Measurements from ENCODE around the gene EN1. TPM values are rescaled to one million over a fixed set of nuclear protein-coding genes. Genes with fewer than 3 reads are reported as not detected.

The EN1 gene
- total RNA-seq, 2 donors from 2014 or later = not detected

DNA sequence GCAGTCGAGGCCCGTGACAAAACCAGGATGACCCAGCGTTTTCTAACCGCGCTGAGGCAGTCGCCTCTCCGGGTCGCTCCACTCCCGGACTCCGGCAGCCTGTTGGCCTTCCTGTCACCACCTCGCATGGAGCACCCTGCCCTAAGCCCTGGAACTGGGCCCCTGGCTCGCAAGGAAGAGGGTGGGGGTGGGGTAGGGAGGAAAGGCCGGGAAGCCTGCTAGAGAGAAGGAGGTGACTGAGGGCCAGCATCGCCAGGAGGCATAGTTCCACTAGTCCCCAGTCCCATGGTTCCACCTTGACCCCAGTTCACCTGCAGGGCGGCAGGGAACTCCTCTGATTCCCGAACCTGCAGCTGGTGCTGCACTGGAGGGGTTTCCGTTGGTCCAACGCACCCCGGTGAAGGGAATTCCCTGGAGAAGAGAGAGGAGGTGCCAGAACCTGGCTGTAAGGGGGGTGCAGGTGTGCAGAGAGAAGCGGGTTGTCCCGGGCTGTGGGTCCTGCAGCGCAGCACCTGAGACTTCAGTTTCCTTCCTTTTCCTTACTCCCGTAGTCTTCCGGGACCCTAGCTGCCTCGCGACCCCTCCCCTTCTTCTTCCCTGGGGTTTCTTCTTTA lies 11.8 kb upstream of the EN1 start:
- no peak for TF ChIP-seq CTCF (IDR thresholded peaks at IDR 0.05)
- no peaks in the 10 kb centered on the region for H3K9me3 ChIP-seq
- no peak overlapping the region for H3K4me3 ChIP-seq
- H3K4me1 ChIP-seq = peaks cover 0 to 40% of the 10 kb centered on the region in 2 donors
- no peak overlapping the region for H3K27ac ChIP-seq
- DNase-seq (ENCODE audit: low spot score) = no peak
- H3K27me3 ChIP-seq = peaks cover 42 to 56% of the 10 kb centered on the region in 2 donors
- H3K36me3 ChIP-seq = no peaks in the 10 kb centered on the region

DNA sequence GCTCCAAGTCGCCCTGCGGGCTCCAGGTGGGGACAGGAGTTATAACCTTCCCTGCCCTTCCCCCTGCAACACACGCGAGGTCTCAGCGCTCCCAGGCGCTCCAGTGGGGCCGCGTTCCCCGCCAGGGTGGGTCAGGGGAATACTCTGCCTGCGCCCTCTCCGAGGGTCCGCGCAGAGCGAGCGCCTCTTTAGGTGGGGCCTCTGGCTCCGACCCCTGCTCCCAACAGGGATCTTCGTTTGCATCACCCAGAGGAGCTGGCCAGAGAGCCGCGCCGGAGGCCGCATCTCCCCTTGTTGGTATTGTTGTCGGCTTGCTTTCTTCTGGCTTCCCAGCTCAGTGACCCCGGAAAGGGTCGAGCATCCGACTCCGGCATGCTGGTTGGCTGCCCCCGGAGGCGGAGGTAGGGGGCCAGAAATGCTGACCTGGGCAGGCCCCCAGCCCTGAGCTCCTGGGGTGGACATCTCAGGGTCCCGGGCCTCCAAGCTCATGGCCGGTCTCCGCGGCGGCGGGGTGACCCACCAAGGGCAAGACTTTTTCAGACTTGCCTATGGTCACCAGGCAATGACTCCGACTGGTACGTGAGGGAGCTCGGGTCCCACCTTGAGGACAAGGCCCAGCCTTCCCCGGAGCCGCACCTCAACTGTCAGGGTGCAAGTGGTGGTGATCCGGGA lies 11.2 kb upstream of the EN1 start:
- Histone ChIP-seq H3K4me3 (no peak overlapping the region), H3K36me3 (no peaks in the 10 kb centered on the region), H3K9me3 (no peaks in the 10 kb centered on the region), H3K4me1 (peaks cover 0 to 47% of the 10 kb centered on the region in 2 donors), H3K27me3 (peaks cover 48 to 62% of the 10 kb centered on the region in 2 donors), H3K27ac (no peak overlapping the region)
- DNase-seq (ENCODE audit: low spot score) = no peak
- no peak for TF ChIP-seq CTCF (IDR thresholded peaks at IDR 0.05)

- Histone ChIP-seq H3K4me1 (peaks cover 0 to 47% of the 10 kb centered on the region in 2 donors), H3K27me3 (peaks cover 51 to 69% of the 10 kb centered on the region in 2 donors), H3K4me3 (no peak overlapping the region), H3K27ac (no peak overlapping the region), H3K9me3 (no peaks in the 10 kb centered on the region), H3K36me3 (no peaks in the 10 kb centered on the region)
- no peak for DNase-seq (ENCODE audit: low spot score)
- TF ChIP-seq CTCF (IDR thresholded peaks at IDR 0.05) = no peak
These were observed 10.4 kb upstream of the EN1 start for GRCh38 chr2:118857677-118858484.

DNA sequence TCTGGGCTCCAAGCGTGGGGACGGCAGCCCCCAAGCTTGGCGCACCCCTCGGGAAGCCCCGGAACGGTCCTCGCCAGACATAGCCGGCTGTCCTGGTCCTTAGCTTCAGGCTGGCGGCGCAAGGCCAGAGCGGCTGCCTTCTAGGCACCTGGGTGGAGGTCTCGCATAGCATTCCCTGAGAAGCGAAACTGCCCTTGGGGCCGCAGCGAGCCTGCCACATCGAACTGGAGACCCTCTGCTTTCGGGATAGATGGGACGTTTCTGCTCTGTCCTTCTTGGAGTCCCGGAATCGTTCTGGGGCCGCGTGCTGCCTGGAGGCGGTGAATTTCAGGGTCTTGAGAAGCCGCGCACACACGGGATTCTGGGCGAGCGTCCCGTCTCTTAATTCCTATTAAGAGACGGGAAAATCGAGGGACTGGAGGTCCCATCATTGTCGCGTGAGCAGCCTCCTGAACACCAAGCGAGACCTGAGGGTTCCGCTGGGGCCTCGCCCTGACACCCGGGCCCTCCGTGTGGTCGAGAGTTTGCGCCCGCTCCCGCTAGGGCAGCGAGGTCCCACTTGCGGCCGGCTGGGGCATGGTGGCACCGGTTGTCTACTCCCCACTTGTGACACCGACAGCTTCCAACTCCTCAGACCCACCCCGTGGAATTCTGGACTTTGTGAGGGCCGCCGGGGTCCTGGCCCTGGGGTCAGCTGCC lies 9.7 kb upstream of the EN1 start:
- TF ChIP-seq CTCF (IDR thresholded peaks at IDR 0.05) = no peak
- Histone ChIP-seq H3K9me3 (no peaks in the 10 kb centered on the region), H3K4me3 (no peak overlapping the region), H3K27ac (no peak overlapping the region), H3K4me1 (peaks cover 0 to 51% of the 10 kb centered on the region in 2 donors), H3K27me3 (peaks cover 51 to 75% of the 10 kb centered on the region in 2 donors), H3K36me3 (no peaks in the 10 kb centered on the region)
- no peak for DNase-seq (ENCODE audit: low spot score)

GRCh38 chr2:118856330-118856977 lies 9.0 kb upstream of the EN1 start:
- peaks cover 0 to 51% of the 10 kb centered on the region in 2 donors for H3K4me1 ChIP-seq
- H3K36me3 ChIP-seq = no peaks in the 10 kb centered on the region
- H3K9me3 ChIP-seq = no peaks in the 10 kb centered on the region
- no peak overlapping the region for H3K4me3 ChIP-seq
- no peak overlapping the region for H3K27ac ChIP-seq
- no peak for DNase-seq (ENCODE audit: low spot score)
- H3K27me3 ChIP-seq = peaks cover 58 to 75% of the 10 kb centered on the region in 2 donors
- TF ChIP-seq CTCF (IDR thresholded peaks at IDR 0.05) = no peak

All from right atrium auricular region (tissue), 2 donors.